DMS114 treated with DMSO at 0.1 percent for 48 hours (cell line): ENCODE measurements around the gene MUC21.

ENCODE experiments used
- DNase-seq: peaks from one replicate; lab custom pipeline; 2025; ENCODE audit not compliant: unreplicated experiment; lab: John Stamatoyannopoulos, UW

MUC21 gene

DNA sequence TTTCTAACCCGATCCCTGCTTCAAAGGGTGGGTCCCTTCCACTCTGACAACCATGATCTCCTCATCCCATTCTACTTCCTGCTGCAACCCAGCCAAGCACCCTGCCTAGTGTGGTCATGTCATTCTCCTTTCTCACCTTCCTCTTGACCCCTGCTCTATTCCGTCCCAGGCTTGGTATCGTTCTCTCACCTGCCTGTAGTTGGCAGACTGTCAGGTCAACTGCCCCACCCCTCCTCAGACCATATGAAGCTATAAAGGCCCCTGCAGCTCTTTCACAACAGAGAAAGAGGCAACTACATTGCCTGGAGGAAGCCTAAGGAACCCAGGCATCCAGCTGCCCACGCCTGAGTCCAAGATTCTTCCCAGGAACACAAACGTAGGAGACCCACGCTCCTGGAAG, at the start of gene MUC21:
TSS of gene MUC21 (plus strand) at position 280 of the 400 bp plus-strand sequence. CDS start 241 bp downstream, outside the sequence.
- DNase-seq, result no peak

DNA sequence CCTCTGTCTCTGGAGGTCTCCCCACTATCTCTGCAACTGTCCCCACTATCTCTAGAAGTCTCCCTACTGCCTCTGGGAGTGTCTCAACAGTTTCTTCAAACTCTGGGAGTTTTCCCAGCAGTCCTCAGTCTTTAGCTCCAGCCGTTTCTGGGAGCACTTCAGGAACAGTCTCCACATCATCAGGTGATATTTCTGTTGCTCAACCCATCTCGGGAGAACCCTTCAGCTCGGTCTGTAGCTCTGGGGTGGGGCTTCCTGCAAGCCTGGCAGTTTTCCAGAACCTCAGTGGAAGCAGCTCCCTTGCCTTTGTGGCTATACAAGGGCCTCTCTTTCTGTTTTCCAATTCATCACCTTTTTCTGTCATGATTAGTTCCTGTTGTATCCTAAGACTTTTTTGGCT, 48.5 kb upstream of the MUC21 start:
- no peak for DNase-seq

GRCh38 chr6:30937265-30937664, 46.3 kb upstream of the MUC21 start:
- no peak for DNase-seq

- no peak for DNase-seq
Measured at GRCh38 chr6:30938730-30939129, 44.8 kb upstream of the MUC21 start.

GRCh38 chr6:30939473-30939872, 44.0 kb upstream of the MUC21 start:
- DNase-seq, result no peak

GRCh38 chr6:30940361-30940986, 43.0 kb upstream of the MUC21 start, which contains the start of gene MUCL3:
MUCL3 (plus strand) TSS chr6:30940973; CDS start chr6:30941000, 27 bp downstream.
- no peak for DNase-seq

DNA sequence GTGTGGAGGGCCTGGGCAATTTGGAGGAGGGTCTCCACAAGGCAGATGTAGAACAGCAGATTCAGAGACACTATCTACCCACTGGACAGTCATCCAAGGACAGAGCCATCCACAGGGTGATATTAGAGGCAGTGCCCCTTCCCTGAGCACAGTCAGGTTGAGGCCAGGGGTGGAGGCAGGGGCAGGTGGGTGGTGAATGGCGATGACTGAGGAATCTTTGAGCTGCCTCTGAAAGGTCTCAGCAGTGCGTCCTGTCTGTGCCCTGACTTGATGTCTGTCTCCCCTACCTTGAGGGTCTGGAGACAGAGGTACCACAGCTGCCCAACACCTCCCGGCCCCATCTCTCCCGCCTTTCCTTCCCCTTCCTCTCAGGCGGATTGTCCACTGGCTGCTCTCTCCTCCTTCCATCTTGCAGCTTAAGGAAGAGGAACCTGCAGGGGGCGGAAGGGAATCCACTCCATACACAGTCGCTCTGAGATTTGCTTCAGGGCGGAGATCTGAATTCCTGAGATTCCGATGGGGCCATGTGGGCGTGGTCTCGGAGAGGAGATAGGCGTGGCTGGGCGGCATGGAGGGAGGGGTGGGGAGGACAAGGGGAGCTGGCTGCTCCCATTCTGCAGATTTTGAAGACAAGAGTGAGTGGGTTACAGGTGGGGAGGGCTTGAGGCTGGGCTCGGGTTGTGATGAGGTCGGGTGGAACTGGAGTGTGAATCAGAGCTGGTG, 41.0 kb upstream of the MUC21 start:
- no peak for DNase-seq

GRCh38 chr6:30944051-30944450, 39.5 kb upstream of the MUC21 start:
- DNase-seq, result no peak

- no peak for DNase-seq
Measured at GRCh38 chr6:30945281-30945680, 38.2 kb upstream of the MUC21 start.

- no peak for DNase-seq
Measured at GRCh38 chr6:30947231-30947630, 36.3 kb upstream of the MUC21 start.

DNA sequence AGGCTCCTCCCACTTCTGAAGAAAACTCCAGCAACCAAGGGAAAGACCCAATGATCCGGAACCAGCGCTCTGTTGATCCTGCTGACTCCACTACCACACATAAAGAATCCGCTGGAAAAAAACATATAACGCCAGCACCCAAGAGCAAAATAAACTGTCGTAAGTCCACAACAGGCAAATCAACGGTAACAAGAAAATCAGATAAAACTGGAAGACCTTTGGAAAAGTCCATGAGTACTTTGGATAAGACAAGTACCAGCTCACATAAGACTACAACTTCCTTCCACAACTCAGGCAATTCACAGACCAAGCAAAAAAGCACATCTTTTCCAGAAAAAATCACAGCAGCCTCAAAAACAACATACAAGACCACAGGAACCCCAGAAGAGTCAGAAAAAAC, 34.7 kb upstream of the MUC21 start:
- no peak for DNase-seq

GRCh38 chr6:30951907-30952469, 31.5 kb upstream of the MUC21 start:
- DNase-seq, result no peak

DNA sequence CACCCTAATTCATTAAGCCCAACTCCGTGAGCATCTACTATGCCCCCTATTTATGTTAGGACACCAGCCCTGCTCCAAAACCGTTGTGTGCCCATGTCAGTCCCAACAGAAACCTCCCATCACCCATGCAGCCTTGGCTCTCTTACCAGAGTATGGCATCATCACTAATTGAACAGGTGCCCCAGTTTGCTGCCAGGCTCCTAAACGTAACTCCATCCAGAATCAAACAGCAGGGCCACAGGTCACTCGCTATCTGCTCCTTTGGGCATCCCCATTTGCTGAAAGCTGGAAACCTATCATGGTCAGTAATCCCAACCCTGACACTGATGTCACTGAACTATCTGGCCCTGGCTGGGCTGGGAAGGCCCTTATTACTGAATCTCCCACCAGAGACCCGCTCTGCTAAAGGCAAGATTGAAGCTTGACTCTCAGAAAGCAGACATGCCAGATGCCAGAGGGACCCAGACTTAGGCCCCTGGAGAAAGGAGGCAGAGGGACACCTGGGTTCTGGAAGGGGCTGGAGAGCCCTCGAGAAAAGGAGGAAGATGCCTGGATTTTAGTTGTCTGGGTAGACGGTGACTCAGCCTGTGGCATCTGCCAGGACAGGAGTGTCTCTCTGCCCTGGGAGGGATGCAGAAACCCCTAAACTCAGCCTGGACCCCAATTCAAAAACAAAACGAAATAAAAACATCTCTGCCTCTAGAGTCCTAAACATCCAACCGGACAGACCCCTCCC, 28.7 kb upstream of the MUC21 start:
- no peak for DNase-seq

- no peak for DNase-seq
Measured at GRCh38 chr6:30955367-30956042, 28.0 kb upstream of the MUC21 start.

DNA sequence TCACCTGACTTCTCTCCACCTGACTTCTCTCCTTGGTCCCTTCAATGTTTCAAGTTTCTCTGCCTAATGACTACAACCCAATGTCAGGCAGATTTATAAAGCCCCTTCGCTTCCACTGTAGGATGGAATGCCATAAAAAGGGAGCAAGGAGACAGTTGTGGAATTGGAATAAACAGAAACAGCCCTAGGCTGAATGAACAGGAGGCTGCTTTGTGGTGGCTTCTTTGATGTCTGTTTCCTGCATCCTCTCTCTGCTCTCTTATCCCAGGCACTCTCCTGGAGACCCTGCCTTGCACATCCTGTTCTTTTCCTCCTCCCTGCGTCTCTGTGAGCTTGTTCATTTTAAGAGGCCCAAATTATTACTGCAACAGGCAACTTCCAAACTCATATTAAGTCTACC, 25.8 kb upstream of the MUC21 start:
- DNase-seq, result no peak

- DNase-seq, result no peak
Measured at GRCh38 chr6:30960907-30961673, 22.4 kb upstream of the MUC21 start.

GRCh38 chr6:30962716-30963115, 20.8 kb upstream of the MUC21 start:
- no peak for DNase-seq

- DNase-seq, result no peak
Measured at GRCh38 chr6:30963641-30964040, 19.9 kb upstream of the MUC21 start.

DNA sequence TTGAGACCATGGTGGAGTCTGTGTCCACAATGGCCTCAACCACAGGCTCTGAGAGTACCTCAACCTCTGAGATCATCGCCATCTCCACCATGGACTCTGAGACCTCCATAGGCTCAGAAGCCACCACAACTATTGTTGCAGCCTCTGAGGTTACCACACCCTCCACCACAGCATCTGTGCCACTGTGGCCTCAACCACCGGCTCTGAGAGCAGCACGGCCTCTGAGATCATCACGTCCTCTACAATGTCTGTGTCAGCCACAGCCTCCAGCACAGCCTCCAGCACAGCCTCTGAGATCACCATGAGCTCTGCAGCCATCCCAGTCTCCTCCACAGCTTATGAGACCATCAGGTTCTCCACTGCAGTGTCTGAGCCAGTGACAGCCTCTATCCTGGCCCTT, 19.4 kb upstream of the MUC21 start:
- DNase-seq, result no peak

GRCh38 chr6:30965140-30965601, 18.3 kb upstream of the MUC21 start:
- DNase-seq, result no peak
